ENCODE data around the gene GPC3. TPM values are rescaled to one million over a fixed set of nuclear protein-coding genes. Genes with fewer than 3 reads are reported as not detected.

Gene GPC3
- polyA plus RNA-seq, 2 of the 4 experiments (the other 2 are of a cell fraction), result not detected

DNA sequence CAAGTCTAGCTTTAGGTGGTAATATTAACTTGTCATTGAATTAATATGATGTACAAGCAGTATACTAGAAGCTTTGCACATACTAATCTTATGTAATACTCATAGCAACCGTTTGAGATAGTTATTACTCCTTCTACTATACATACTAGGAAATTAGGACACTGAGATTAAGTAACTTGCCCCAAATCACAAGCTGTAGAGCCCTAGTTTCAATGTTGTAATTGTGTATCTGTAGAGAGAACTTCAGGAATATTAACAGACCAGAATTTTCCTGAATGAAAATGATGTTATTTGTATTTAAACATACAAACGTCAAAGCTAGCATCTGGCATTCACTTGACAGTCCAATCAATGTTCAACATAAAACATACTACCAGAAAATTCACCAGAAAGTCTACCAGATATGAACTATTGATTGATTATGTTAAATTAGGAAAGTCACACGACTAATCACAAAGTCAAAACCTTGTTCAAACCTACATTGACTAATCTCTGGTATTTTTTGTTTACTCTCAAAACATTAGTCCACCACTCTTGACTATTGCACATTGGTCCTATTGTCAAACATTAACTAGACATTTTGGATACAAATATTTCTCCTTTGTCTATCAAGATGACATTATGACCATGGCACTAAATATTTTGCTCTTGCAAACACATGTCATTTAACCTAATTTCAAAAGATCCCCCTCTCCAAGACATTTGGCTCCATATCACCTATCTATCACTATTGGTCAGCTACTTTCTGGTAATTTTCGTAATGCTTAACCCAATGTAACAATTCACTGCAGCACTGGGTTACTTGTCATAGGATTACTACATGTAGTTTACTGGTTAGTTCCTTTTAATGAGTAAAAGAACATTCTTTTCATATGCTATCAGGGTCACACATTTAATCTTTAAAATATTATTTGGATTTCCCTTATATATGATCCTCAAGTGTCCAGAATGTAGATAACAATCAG, 100.7 kb downstream of the GPC3 start:
- TF ChIP-seq RFX5 (IDR thresholded peaks at IDR 0.05) (no peak), HEYL (CRISPR knock-in tag; IDR thresholded peaks at IDR 0.05) (no peak), RCOR1 (IDR thresholded peaks at IDR 0.05; ENCODE audit: low read depth, low read length) (no peak), RNF2 (IDR thresholded peaks at IDR 0.05; ENCODE audit: borderline replicate concordance, low read depth) (no peak), JUNB (IDR thresholded peaks at IDR 0.05) (no peak), TP53 (CRISPR knock-in tag; IDR thresholded peaks at IDR 0.05) (no peak), CEBPB (IDR thresholded peaks at IDR 0.05) (no peak), NR3C1 (IDR thresholded peaks at IDR 0.05) (no peak), MYC (IDR thresholded peaks at IDR 0.05; ENCODE audit: borderline replicate concordance, low read length) (no peak), ZNF302 (CRISPR knock-in tag; IDR thresholded peaks at IDR 0.05) (no peak), RAD21 (conservative IDR thresholded peaks at IDR 0.05 in 1 of 2, IDR thresholded peaks at IDR 0.05 in 1 of 2) (no peak), CBX2 (IDR thresholded peaks at IDR 0.05; ENCODE audit: borderline replicate concordance, low read depth) (no peak)
- TF ChIP-seq, protein P1, sequence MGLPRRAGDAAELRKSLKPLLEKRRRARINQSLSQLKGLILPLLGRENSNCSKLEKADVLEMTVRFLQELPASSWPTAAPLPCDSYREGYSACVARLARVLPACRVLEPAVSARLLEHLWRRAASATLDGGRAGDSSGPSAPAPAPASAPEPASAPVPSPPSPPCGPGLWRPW (IDR thresholded peaks at IDR 0.05), result no peak
- TF ChIP-seq, protein P2, sequence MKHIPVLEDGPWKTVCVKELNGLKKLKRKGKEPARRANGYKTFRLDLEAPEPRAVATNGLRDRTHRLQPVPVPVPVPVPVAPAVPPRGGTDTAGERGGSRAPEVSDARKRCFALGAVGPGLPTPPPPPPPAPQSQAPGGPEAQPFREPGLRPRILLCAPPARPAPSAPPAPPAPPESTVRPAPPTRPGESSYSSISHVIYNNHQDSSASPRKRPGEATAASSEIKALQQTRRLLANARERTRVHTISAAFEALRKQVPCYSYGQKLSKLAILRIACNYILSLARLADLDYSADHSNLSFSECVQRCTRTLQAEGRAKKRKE (CRISPR knock-in tag; IDR thresholded peaks at IDR 0.05; ENCODE audit: low read depth), result no peak
- TF ChIP-seq, protein P3, sequence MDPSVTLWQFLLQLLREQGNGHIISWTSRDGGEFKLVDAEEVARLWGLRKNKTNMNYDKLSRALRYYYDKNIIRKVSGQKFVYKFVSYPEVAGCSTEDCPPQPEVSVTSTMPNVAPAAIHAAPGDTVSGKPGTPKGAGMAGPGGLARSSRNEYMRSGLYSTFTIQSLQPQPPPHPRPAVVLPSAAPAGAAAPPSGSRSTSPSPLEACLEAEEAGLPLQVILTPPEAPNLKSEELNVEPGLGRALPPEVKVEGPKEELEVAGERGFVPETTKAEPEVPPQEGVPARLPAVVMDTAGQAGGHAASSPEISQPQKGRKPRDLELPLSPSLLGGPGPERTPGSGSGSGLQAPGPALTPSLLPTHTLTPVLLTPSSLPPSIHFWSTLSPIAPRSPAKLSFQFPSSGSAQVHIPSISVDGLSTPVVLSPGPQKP (IDR thresholded peaks at IDR 0.05; ENCODE audit: low read depth, low read length), result no peak
- ChIA-PET CTCF (no interaction called here), POLR2A (no interaction called here)
- H3K9me3 ChIP-seq, result no peaks in the 10 kb centered on the region
- H3K4me1 ChIP-seq, result no peaks in the 10 kb centered on the region
- H3K4me2 ChIP-seq, result no peak overlapping the region
- 3% methylated on average over 4 of the region's 4 CpGs for WGBS (ENCODE audit: missing lambda C conversion rate)
- DNase-seq (ENCODE audit: low read depth in 1 of 2, low spot score in 1 of 2) (no peak), ATAC-seq (no peak), FAIRE-seq (peak; percentile 91)
- H3K4me3 ChIP-seq, result no peak overlapping the region
- no peak overlapping the region for H3K27ac ChIP-seq

DNA sequence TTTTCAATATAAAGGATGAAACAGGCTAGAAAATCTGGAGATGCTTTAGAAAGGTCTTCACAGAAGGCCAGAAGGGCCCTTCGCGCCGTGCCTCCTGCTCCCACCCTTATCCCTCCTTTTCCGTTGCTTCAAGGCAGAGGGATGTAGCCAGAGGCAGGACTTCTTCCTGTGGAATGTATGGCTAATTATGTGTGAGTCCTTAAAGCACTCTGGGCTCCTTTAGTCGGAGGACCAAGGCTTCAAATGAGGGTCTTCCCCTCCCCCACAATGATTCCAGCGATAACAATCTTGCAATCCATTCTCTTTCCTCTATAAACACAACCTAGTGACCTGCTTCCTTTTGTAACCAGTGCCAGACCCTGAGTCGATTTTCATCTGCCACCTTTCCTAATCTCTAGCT, 103.5 kb downstream of the GPC3 start:
- POLR2A ChIA-PET, result no interaction called here
- H3K4me1 ChIP-seq, result no peaks in the 10 kb centered on the region
- no peak for DNase-seq (ENCODE audit: low read depth in 1 of 2, low spot score in 1 of 2)
- H3K27ac ChIP-seq, result no peak overlapping the region
- no peaks in the 10 kb centered on the region for H3K9me3 ChIP-seq
- CTCF ChIA-PET, result no interaction called here
- 39% methylated on average over 7 of the region's 7 CpGs for WGBS (ENCODE audit: missing lambda C conversion rate)
- H3K4me2 ChIP-seq, result no peak overlapping the region
- no peak for ATAC-seq
- no peak overlapping the region for H3K4me3 ChIP-seq
- no peak for TF ChIP-seq RAD21 (conservative IDR thresholded peaks at IDR 0.05 in 1 of 2, IDR thresholded peaks at IDR 0.05 in 1 of 2)
- no peak for TF ChIP-seq FOSL2 (IDR thresholded peaks at IDR 0.05)
- no peak for TF ChIP-seq FOSL2 (CRISPR knock-in tag; IDR thresholded peaks at IDR 0.05)
- TF ChIP-seq FOXS1 (CRISPR knock-in tag; IDR thresholded peaks at IDR 0.05), result no peak
- no peak for TF ChIP-seq HOXB5 (CRISPR knock-in tag; IDR thresholded peaks at IDR 0.05)
- TF ChIP-seq HOXA7 (CRISPR knock-in tag; IDR thresholded peaks at IDR 0.05), result no peak
- no peak for TF ChIP-seq JUNB (IDR thresholded peaks at IDR 0.05)
- TF ChIP-seq CBX8 (IDR thresholded peaks at IDR 0.05), result no peak
- no peak for TF ChIP-seq EP300 (IDR thresholded peaks at IDR 0.05)
- no peak for TF ChIP-seq TP53 (CRISPR knock-in tag; IDR thresholded peaks at IDR 0.05)
- no peak for TF ChIP-seq SMC3 (IDR thresholded peaks at IDR 0.05)
- no peak for TF ChIP-seq HDAC2 (IDR thresholded peaks at IDR 0.05)
- TF ChIP-seq KDM1A (IDR thresholded peaks at IDR 0.05; ENCODE audit: low read depth), result no peak
- TF ChIP-seq POLR2AphosphoS2 (conservative IDR thresholded peaks at IDR 0.05; ENCODE audit: low read length), result no peak
- TF ChIP-seq, protein P2 (CRISPR knock-in tag; IDR thresholded peaks at IDR 0.05; ENCODE audit: low read depth), result no peak
- no peak for TF ChIP-seq ZNF302 (CRISPR knock-in tag; IDR thresholded peaks at IDR 0.05)
- TF ChIP-seq RNF2 (IDR thresholded peaks at IDR 0.05; ENCODE audit: borderline replicate concordance, low read depth), result no peak
- TF ChIP-seq ESRRA (IDR thresholded peaks at IDR 0.05; ENCODE audit: borderline replicate concordance, low read length), result no peak
- no peak for TF ChIP-seq TFCP2L1 (CRISPR knock-in tag; IDR thresholded peaks at IDR 0.05)
- TF ChIP-seq GATA3 (IDR thresholded peaks at IDR 0.05; ENCODE audit: borderline replicate concordance), result no peak
- no peak for TF ChIP-seq CHD4 (IDR thresholded peaks at IDR 0.05; ENCODE audit: borderline replicate concordance)
- FAIRE-seq, result no peak
